HCT116 (cell line): ENCODE results near the gene SCGB2B2.

Source experiments
- EGR1 ChIP-seq: IDR thresholded peaks from 2 replicates; pipeline ENCODE4 v1.6.1; 2012; ENCODE audit warnings: low read depth
- EZH2phosphoT487 ChIP-seq: fragments of 200-600 bp; IDR thresholded peaks from 2 replicates; pipeline ENCODE4 v1.6.1; 2018; ENCODE audit warnings: antibody characterized with exemption, borderline replicate concordance
- JUND ChIP-seq: IDR thresholded peaks from 2 replicates; pipeline ENCODE4 v1.6.1; 2012
- POLR2AphosphoS5 ChIP-seq: IDR thresholded peaks from 2 replicates; pipeline ENCODE4 v1.6.1; 2011; ENCODE audit warnings: mild to moderate bottlenecking, low read depth, low read length, moderate library complexity
- TF ChIP-seq, protein P1 (sequence below), 3 experiments: fragments of 200-600 bp in 1 of 3; sonication (generic) in 1 of 3; IDR thresholded peaks in 2 of 3; conservative IDR thresholded peaks in 1 of 3; 2 replicates each; pipeline ENCODE4 v1.5.1; 2012 to 2017; ENCODE audit warnings: low read depth in 2 of 3, low read length in 2 of 3, antibody characterized with exemption in 1 of 3, borderline replicate concordance in 1 of 3, control low read depth in 1 of 3, mild to moderate bottlenecking in 1 of 3, mixed read lengths in 1 of 3, mixed run types in 1 of 3, moderate library complexity in 1 of 3; ENCODE audit not compliant: insufficient read depth in 1 of 3

- TF ChIP-seq JUND (no peak), EZH2phosphoT487 (no peak), POLR2AphosphoS5 (no peak), EGR1 (no peak)
- TF ChIP-seq, protein P1, sequence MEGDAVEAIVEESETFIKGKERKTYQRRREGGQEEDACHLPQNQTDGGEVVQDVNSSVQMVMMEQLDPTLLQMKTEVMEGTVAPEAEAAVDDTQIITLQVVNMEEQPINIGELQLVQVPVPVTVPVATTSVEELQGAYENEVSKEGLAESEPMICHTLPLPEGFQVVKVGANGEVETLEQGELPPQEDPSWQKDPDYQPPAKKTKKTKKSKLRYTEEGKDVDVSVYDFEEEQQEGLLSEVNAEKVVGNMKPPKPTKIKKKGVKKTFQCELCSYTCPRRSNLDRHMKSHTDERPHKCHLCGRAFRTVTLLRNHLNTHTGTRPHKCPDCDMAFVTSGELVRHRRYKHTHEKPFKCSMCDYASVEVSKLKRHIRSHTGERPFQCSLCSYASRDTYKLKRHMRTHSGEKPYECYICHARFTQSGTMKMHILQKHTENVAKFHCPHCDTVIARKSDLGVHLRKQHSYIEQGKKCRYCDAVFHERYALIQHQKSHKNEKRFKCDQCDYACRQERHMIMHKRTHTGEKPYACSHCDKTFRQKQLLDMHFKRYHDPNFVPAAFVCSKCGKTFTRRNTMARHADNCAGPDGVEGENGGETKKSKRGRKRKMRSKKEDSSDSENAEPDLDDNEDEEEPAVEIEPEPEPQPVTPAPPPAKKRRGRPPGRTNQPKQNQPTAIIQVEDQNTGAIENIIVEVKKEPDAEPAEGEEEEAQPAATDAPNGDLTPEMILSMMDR (IDR thresholded peaks at IDR 0.05 in 2 of 3, conservative IDR thresholded peaks at IDR 0.05 in 1 of 3; ENCODE audit: borderline replicate concordance in 1 of 3, insufficient read depth in 1 of 3, low read depth in 2 of 3, low read length in 2 of 3) = no peak
These were observed 10.0 kb downstream of the SCGB2B2 start for GRCh38 chr19:34666958-34667265.
